ENCODE data around the gene CPEB1.

- TF ChIP-seq POLR2A (IDR thresholded peaks at IDR 0.05; ENCODE audit: low read length) = no peak
- TF ChIP-seq GATA1 (IDR thresholded peaks at IDR 0.05; ENCODE audit: low read depth, low read length) = no peak
These were observed 115.4 kb downstream of the CPEB1 start for GRCh38 chr15:82531496-82532382.

Measured in erythroblast (primary cell).